GM19467 (cell line): ENCODE results near the gene MEGF9.
A peak's percentile ranks its signal among the peaks of the same experiment; 100 is the strongest.
"Not testable (repeated sequence)": the region's sequence is repeated elsewhere in the genome, so short reads cannot be mapped to it uniquely, and the experiment has no call there.

Experiments used
- ATAC-seq: cut with Tn5 transposase; IDR thresholded peaks from one replicate; pipeline ENCODE4 v1.9.1; 2021; ENCODE audit warnings: mild to moderate bottlenecking, moderate library complexity; ENCODE audit not compliant: unreplicated experiment

The MEGF9 gene

DNA sequence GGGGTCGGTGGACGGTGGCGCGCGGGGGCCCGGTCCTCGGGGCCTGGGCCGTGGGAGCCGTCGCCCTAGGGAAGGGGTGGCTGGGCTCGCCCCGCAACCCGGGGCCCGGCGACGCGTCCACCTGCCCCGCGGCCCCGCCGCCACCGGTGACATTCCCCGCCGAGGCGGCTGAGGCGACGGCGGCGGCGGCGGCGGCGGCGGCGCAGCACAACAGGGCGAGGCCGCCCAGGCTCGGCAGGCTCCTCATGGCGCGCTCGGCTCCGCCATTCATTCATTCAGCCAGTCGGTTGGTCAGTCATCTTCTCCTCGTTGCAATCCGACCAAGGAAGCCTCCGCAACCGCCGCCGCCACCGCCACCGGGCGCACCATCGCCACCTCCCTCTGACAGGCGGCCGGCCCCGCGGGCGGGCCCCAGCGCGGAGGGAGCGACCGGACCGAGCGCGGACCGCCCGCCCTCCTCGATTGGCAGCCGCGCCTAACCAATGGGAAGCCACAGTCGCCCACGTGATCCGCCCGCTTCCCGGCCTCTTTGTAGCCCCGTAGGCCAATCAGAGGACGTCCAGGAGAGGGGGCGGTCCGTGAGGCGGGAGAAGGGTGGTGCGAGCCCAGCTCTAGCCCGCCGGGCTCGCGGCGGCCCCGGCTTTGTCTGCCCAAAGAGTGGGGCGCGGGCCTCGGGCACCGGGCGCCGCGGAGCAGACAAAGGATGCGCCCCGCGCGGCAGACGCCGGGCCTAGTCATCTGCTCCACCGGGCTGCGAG lies at the start of gene MEGF9:
Gene MEGF9, minus strand, starts transcription at position 383 of the 758 bp plus-strand sequence. Its CDS starts 112 bp downstream, at position 271.
- ATAC-seq: peak; percentile 96

DNA sequence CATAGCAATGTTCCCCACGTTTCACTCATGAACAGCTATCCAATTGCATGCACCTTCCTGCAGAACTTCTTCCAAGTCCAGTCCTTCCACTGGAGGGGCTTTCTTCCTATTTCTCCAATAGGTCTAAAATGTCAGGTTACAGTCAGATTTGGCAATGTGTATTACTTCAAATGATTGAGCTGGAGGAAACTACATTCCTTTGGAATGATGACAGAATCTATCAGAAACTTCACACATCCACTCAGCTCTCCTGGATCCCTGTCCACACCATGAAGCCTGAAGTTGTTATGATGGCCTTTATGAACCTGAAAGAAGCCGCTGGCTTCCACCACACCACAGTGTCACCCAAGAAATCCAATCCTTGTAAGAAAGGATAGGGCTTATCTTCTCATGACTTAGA lies 46.7 kb upstream of the MEGF9 start:
- ATAC-seq: no peak

DNA sequence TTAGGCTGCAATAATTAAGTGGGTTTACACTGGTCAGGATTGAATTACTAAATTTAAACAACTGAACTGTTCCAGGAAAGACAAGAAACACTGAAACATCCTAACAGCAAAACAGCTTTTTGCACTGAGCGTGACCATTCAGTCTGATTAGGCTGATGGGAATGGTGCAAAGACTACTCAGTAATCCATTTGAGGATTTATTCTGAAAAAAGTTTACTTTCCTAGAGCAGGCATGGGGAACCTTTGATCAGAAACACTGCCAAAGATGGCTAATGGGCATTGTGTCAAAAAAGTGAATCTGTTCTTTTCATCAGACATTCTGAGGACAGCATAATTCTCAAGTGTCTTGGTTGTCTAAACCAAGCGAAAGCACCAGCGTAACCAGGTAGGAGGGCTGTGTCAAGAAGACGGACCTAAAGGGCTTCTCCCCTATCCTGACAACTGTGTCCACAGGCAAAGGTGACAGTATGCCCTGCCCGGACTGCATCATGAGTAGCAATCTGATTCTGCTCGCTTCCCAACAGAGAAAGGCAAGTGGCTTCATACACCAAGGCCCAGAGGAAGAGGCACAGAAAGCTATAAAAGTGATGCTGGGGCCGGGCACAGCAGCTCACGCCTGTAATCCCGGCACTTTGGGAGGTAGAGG lies 45.6 kb upstream of the MEGF9 start:
- no peak for ATAC-seq

DNA sequence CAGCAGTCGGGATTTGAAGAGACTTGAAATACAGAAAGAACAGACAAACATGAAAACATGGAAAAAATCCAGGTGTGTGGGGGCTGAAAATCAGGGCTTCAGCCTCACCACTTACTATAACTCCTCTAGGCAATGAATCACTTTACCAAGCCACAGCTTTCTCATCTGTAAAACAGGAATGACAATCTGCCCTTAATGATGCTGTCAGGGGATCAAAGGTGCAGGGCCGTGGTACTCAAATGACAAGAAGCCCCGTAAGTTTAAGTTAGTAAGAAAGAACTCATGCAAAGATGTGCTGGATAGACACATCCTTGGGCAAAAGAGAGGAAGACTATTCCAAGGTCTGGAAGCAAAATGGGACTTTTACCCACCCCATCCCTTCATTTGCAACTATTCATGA lies 44.3 kb upstream of the MEGF9 start:
- no peak for ATAC-seq

DNA sequence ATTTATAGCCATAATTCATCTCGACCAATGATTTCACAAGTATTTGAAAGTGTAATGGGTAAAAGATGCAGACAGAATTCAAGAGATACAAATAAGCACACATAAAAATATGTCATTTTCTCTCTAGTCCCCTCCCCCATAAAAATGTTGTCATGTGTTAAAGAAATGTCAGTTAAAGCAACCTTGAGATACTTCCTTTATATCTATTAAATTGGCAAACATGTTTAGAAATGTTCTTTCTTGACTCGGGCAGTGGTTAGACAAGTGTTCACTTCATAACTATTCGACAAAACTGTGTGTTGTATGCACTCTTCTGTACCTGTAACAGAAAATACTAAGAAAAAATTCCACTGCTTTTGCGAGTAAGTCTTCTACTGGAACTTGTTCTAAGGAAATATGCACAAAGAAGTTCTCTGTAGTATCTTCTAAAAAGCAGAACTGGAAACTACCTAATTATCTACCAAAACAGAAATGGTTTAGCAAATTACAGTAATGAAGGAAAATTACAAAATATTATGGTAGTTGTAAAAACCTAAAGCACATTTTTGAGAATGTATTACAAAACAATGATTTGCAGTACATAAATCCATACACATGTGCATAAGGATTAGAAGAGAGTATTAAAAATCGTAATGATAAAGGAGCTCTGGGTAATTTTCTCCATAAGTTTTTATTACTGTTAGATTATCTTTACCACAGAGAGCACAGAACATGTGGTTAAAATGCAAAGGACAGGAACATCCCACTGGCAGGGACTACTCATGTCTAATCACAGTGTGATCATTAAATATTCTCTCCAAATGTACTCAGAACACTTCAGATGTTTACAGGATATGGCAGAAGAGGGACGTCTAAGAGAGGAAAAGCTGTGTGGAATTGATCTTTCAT lies 43.0 kb upstream of the MEGF9 start:
- ATAC-seq: no peak

DNA sequence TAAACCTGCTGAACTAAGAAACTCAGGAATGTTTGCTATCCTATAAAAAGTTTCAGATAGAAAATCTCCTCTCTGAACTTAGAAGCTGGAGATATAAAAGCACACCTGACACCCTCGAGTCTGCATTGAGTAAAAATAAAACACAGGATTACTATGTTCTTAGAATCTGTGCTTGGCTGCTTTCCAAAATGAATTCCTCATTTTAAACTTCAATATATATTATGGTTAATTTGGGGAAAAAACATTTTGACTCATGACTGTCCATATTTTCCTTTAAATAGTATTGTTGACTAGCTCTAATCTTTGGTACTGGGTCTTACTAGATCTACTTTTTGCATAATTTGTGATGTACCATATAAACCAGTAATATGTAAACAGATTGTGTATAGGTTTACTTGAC lies 42.3 kb upstream of the MEGF9 start:
- ATAC-seq: no peak

DNA sequence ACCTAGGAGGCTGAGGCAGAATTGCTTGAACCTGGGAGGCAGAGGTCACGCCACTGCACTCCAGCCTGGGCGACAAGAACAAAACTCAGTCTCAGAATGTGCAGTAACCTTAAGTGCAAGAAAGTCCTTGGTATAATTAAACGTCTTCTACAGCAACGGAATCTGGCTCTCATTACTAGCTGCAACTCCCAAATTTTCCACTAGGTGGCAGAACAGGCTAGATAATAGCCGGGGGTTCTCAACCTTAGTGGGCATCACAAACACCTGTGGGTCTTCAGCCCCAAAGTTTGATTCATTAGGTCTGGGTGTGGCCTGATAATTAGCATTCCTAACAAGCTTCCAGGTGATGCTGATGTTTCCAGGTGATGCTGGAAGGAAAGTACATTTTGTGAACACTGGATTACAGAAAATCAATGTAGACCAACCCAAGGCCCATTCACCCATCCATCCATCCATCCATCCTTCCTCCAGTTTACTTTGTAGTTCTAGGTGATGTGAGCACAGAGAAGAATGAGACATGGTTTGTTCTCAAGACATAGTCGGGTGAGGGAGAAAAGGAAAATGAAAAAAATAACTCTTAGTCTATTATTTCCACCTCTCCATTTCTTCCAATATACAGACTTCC lies 41.7 kb upstream of the MEGF9 start:
- no peak for ATAC-seq

DNA sequence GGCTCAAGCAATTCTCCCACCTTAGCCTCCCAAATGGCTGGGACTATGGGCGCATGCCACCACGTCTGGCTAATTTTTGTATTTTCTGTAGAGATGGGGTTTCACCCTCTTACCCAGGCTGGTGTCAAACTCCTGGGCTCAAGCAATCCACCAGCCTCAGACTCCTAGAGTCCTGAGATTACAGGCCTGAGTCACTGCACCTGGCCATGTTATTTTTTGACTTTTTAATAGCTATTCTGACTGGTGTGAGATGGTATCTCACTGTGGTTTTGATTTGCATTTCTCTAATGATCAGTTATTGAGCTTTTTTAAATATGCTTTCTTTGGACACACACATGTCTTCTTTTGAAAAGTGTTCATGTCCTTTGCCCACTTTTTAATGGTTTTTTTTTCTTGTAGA lies 40.8 kb upstream of the MEGF9 start:
- ATAC-seq: no peak

DNA sequence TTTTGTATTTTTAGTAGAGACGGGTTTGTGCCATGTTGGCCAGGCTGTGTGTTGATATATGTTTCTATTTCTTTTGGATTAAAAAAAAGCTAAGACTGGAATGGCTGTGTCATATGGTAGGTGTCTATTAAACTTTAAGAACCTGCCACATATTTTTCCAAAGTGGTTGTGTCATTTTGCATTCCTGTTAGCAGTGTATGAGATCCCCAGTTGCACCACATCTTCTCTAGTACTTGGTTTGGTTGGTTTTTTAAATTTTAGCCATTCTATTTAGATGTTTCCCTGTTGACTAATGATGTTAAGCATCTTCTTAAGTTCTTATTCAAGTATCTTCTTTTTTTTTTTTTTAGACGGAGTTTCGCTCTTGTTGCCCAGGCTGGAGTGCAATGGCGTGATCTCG lies 36.2 kb upstream of the MEGF9 start:
- no peak for ATAC-seq

DNA sequence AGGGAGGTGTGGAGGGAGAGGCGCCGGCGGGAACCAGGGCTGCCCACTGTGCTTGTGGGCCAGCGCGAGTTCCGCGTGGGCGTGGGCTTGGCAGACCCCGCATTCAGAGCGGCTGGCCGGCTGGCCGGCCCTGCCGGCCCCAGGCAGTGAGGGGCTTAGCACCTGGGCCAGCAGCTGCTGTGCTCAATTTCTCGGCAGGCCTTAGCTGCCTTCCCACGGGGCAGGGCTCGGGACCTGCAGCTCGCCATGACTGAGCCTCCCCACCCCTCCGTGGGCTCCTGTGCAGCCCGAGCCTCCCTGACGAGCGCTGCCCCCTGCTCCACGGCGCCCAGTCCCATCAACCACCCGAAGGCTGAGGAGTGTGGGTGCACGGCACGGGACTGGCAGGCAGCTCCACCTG lies 32.1 kb upstream of the MEGF9 start:
- not testable (repeated sequence) for ATAC-seq

DNA sequence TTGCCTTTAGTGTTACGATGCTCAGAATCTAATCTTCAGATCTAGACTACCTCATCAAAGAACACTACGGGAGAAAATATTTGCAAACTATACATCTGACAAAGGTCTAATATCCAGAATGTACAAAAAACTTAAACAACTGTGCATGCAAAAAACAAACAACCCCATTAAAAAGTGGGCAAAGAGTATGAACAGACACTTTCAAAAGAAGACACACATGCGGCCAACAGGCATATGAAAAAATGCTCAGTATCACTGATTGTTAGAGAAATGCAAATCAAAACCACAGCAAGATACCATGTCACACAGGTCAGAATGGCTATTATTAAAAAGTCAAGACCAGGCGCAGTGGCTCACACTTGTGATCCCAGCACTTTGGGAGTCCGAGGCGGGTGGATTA lies 31.0 kb upstream of the MEGF9 start:
- ATAC-seq: no peak

DNA sequence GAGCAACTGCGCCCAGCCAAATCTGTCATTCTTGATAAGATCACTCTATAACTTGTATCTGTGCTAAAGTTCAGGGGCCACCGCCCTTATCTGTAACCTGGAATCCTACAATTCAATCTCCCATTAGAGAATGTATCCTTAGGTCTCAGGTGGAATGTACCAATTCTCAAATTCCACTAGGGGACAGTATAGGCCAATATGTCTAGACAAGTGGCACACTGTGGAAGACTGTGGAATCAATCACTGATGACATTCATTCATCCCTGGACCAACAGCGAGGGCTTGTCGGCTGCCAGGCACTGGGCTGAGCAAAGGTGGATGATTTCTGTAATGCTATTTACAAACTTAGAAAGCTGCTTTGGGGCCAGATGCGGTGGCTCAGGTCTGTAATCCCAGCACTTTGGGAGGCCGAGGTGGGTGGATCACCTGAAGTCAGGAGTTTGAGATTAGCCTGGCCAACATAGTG lies 28.7 kb upstream of the MEGF9 start:
- ATAC-seq: no peak

DNA sequence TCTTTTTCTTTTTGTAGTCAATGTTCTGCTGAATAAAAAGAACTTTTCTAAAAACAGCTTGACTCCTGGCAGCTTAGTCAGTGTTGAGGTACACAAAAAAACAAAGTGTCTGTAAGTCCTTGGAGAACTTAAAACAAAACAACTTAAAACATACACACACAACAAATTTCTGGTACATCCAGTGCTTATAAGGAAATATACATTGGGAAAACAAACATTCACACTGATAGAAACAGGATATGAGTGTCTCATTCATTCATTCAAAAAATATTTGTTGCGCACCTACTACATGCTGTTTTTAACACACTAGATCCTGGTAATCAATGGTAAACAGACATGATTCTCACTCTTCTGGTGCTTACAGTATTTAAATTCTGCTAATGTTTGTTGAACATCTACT lies 27.4 kb upstream of the MEGF9 start:
- no peak for ATAC-seq

DNA sequence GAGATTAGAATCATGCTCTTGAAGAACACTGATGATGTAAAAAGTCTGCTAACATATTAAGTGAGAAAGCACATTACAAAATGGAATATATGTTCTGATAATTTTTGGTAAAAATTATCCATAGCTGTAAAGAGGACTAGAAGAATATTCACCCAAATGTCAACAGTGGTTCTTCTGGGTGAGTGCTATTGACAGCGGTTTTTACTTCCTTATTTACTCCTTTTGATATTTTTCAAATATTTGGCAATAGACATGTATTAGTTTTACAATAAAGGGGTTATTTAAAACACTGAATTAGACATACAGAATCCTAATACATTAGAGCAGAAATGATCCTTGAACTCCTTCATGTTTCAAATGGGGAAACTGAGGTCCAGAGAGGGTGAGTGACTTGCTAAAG lies 26.9 kb upstream of the MEGF9 start:
- ATAC-seq: no peak

DNA sequence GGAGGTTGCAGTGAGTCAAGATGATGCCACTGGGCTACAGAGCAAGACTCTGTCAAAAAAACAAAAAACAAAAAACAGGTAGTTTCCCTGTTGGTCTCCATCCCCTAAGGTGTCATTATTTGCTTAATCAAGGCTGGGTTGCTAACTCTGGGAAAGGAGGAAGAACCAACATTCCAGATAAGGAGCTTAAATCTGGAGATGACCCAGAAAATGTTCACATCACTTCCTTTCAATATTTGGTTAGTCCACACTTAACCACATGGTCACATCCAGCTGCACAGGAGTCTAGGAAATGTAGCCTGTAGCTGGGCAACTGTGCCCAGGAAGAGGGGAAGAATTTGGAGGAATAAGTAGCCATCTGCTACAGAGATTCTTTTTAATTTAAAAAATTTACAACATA lies 25.9 kb upstream of the MEGF9 start:
- no peak for ATAC-seq

DNA sequence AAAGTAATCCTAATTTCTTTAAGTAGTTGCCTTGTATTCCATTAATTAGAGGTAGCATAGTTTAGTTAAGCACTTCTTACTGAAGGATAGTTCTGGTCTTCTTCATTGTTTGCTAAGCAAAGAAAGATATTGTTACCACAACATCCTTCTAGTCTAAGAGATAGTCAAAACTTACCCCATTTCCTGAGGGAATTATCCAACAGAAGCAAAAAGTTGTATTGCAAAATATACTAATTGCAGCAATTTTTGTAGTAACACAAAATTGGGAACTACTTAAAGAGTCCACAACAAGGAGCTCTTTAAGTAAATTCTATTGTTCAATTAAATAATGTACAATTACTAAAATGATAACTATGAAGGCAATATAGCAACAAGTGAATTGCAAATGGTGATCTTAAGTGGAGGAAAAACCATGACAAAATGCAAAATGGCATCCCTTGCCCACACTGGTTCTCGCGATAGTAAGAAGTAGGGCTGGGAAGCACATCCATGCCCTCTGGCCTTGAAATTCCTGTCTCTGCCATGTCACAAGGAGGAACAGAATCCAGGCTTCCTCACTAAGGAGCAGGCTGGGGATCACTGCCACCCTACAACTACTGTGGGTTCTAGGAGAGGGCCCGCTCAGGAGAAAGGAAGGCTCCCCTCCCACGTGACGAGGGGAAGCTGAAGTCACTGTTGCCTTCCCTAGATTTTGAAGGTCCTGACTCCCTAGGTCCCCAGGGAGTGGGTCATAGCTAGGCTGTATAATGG lies 23.3 kb upstream of the MEGF9 start:
- no peak for ATAC-seq

DNA sequence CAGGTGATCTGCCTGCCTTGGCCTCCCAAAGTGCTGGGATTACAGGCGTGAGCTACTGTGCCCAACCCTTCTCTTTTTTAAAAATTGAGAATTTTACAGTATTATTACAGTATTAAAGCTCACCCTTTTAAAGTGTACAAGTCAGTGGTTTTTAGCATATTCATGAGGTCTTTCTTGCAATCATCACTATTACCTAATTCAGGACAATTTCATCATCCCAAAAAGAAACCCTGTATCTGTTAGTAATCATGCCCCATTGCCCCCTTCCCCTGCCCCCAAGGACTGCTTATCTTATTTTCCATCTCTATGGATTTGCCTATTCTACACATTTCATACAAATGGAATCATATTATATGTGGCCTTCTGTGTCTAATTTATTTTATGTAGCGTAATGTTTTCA lies 22.6 kb upstream of the MEGF9 start:
- no peak for ATAC-seq

DNA sequence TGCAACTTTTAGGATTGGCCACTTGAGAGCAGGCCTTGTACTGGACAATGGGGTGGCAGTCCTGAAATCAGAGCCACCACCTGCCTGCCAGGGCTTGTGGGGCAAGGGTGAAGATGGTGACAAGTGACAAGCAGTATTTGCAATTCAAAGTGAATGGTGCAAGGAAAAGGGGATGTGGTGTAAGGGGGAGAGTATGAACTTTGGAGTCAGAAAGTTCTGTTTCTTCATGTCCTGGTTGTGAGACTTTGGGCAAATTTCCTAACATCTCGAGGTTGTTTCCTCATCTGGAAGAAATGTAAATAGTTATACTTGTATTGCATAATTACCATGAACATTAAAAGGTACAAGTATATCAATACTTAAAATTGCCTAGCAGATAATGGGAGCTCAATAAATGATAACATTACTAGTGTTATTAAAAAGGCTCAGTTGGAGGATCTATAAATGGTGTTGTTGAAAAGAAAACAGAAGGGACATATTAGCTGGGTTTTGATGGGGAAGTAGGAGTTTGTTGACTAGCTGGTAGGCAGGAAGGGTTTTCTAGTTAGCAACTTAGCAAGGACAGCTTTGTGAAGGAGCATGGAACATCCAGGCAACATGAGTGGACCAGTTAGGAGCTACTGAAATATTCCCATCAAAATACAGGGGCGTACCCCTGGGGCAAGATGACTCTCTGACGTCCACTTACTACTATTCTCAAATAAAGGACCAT lies 21.3 kb upstream of the MEGF9 start:
- ATAC-seq: no peak

DNA sequence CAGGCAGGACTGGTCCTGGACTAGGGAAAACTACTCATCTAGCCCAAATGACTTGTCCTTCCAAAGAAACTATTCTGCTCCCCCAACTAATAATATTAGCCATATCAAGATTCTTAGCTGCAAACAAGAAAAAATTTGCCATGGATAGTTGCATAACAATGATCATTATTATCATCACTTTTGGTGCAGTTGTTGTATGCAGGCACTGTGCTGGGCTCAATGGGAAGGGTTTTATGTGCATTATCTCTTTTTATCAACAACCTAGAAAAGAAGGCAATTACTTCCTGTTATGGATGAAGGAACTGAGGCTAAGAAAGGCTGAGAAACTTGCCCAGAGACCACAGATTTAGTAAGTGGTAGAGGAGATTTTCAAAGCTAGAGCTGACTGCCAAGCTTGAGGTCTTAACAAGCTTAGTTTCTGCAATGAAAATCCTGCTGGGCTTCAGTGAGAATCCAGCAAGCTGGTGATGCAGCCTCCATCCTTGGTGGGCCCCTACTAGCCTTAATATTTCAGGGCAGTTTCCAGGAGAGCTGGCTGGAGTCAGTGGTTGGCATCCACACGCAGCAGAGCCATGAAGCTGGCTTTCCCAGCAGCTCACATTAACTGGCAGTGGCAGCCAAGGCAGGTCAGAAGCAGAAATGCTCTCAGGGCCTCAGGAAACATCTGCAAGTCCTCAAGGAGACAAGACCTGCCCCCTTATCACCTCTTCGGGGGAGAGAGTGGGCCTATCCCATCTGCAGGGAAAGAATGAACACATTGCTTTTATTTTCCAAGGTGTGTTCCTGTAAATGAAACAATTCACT lies 20.5 kb upstream of the MEGF9 start:
- ATAC-seq: no peak
